HG03060 (cell line): Measurements from ENCODE around the gene CAMTA1.

Experiments
- ATAC-seq: cut with Tn5 transposase; IDR thresholded peaks from one replicate; pipeline ENCODE4 v1.9.1; 2021; ENCODE audit warnings: low read depth, moderate number of reproducible peaks; ENCODE audit not compliant: unreplicated experiment

Gene CAMTA1

GRCh38 chr1:7562729-7563605 is 777.7 kb downstream of the CAMTA1 start:
- ATAC-seq = no peak

GRCh38 chr1:7564137-7564536 is 778.9 kb downstream of the CAMTA1 start:
- no peak for ATAC-seq

DNA sequence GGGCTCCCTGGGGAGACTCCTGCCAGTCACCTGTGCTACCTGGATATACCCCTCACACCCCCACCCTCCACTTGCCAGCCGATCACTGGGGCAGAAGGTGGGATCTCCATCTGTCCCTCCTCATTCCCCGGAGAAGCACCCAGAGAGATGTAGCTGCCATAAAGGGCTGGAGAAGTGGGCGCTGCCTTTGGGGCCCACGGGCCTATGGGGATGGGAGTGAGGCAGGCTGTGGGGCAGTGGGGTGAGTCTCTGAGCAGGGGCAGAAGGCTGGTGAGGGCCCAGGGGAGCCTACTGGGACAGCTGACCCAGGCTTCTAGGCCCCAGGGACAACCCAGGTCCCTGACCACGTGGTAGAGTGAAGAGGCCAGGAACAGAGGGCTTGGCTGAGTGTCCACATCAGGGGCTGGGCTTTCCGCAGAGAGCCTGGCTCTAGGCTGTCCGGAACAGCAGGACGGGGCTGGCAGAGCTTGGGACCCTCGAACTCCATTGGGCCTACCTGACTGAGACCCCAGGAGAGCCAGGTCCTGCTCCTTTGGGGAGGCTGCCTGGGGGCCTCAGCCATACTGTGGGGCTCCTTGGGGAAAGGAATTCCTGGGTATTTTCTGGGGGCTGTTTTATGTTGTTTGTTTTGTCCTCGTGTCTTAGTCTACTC is 780.0 kb downstream of the CAMTA1 start:
- no peak for ATAC-seq

DNA sequence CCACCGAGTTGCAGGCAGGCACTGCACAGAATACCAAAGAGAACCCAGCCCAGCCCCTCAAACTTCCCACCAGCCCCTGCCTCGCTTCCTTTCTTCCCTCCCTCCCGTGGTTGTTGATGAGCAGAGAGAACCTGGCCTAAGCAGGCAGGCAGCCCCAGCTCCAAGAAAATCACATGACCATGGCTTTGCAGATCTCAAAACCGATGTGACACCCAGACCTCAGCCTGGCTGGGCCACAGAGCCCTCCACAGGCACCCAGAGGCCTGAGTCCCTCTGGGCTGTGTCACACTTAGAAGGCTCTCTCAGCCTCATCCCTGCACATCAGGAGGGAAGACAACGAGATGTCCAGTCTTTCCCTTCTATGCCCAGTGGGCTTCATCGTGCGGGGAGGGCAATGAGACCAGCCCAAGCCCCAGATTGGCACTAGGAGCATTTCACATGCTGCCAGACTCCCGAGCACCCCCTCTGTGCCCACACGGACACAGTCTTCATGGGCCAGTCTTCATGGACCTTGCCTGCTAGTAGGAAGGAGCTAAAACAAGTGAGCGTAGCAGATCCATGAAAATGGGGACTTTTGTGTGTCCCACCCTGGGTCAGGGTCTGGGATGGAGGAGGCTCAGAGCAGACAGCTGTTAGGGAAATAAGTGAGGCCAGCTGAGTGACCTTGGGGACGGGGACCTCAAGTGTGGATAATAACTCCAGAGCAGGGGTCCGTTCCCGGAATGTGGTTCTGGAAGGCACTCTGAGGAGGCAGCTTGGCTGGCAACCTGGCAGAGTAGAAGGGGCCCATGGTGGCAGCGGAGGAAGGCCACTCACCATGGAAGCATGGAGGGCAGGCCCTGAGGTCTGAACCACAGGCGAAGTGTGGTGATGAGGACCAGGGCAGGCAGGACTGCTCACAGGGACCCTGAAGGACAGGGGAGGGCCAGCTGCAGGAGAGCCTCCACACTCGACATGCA is 781.4 kb downstream of the CAMTA1 start:
- no peak for ATAC-seq

DNA sequence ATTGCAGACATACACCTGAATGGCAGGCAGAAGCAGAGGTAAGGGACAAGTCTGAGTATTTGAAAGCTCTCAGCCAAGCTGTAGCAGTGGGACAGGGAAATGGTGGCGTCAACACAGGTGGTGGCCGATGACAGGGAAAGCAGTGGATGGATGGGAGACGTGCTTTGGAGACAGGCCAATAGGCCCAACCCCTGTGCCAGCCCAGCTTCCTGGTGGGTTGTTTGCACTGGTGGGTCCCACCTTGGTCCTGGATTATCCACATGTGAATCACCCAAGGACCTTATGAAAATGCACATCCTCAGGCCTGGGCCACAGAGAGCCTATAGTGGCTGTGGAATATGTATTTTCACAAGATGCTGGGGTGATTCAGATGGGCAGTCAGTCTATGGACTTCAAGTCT is 782.1 kb downstream of the CAMTA1 start:
- ATAC-seq = no peak

- no peak for ATAC-seq
Measured at GRCh38 chr1:7568053-7568452, 782.8 kb downstream of the CAMTA1 start.

- no peak for ATAC-seq
Measured at GRCh38 chr1:7568901-7569524, 783.8 kb downstream of the CAMTA1 start.

DNA sequence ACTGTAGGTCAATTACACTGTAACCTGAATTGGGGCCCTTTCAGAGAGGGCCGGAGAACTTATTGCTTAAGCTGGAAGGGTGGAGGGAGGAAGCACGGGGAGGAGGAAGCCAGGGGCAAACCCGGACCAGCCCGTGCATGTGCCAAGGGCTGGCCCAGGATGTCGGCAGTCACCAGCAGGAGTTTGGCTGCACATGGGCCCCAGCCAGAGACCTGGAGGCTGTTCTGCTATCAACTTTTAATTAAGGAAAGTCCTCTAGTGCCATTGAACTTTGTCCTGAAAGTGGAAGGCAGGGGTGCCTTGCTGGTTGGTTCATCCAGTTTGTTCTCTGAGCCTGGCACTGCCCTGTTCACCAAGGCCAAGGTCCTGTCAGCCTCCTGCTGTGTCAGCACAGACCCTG is 785.1 kb downstream of the CAMTA1 start:
- no peak for ATAC-seq

DNA sequence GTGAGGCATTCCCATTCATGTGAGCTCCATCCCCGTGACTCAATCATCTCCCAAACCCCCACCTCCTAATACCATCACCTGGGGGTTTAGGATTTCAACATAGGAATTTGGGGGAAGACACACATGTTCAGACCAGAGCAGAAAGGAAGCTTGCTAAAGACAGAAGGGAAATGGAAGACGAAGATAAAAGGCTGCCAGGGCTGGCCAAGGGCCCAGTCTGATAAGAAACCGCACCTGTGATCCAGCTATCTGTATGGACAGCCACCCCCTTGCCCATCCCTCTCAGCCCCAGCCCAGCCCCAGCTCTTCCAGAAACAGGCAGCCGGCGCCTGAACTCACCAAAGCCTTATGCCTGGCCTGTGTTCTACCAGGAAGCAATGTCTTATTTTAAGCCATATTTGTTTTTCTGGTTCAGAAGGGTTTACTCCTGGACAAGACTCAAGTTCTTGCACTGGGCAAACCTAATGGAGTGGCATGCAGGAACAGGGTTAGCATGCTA is 787.4 kb downstream of the CAMTA1 start:
- ATAC-seq = no peak

GRCh38 chr1:7573481-7573880 is 788.2 kb downstream of the CAMTA1 start:
- ATAC-seq = no peak

DNA sequence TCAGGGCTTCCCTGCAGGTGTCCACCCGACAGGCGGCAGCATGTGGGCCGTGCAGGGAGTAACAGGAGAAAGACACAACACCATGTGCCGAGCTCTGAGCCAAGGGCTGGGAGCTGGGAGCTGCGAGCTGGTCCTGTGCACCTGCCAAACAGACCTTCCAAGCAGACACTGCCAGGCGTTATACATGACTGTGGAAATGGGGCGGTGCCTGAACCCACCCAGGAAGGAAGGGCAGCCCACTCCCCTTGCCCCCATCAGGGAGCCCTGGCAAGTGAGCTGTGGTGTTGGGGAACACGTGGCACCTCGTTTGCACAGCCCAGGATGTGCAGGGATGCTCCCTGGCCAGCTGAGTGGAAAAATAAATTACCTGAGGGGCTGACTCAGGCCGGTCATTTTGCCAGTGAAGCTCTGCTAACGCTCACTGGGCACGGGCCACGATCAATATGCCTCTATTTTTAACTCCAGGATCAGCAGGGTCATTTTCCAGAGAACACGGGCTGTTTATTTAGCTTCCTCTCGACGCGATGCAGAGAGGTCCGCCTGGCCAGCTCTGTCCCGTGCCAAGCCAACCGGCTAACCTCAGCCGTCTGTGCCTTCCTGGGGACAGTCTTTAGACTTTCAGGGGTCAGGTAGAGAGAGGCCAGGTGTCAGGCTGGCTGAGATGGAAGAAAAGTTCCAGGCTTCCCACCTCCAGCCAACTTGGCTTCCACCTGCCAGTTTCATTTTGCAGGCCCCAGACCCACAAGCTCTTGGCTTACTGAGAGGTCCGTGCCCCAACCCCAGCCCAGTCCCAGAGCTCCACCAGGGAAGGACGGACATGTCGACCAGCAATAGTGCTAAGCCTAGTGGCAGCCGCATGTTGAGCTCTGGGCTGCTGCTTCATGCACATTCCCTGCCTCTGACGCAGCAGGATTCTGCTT is 789.1 kb downstream of the CAMTA1 start:
- ATAC-seq = no peak

GRCh38 chr1:7575041-7575400 is 789.8 kb downstream of the CAMTA1 start:
- no peak for ATAC-seq

- ATAC-seq = no peak
Measured at GRCh38 chr1:7576946-7577657, 791.8 kb downstream of the CAMTA1 start.

GRCh38 chr1:7578206-7578605 is 793.0 kb downstream of the CAMTA1 start:
- ATAC-seq = no peak

GRCh38 chr1:7579016-7579415 is 793.8 kb downstream of the CAMTA1 start:
- ATAC-seq = no peak

- no peak for ATAC-seq
Measured at GRCh38 chr1:7579831-7580804, 794.9 kb downstream of the CAMTA1 start.

DNA sequence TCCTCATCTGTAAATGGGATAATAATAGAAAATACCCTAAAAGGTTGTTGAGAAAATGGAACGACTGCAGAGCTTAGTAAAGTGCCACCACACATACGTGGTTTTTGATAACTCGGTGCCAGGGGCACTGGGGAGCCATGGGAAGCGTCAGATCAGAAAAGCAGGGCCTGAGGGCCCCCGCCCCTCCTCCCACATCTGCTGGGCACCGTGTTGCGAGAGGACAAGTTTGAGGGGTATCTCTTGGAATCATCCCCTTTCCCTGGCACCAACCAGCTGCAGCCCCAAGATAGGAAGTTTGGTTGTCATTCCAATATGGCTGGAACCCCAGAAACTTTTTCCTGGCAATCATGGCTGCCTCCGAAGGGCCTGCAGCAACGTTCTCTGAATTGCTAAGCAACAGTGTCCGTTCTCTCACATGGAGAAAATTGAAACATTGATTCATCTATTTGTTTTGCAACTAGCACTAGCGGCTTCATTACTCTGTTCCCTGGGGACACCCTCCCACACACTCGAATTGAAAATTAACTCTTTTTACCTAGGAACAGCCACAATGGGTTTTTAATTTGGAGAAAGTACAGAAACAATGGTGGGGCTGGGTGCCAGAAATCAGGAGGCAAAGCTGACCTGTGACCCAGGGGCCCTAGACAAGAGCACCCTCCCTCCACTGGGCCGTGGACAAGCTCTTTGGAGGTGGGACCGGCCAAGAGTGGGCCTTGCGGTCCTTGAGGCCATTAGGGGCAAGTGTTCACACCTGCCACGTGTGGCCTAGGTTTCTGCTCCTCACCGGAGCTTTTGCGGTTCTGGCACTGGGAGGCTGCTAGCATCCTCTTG is 795.9 kb downstream of the CAMTA1 start:
- no peak for ATAC-seq
